NCI-H748 treated with DMSO at 0.1 percent for 48 hours (cell line): ENCODE data around the gene DIO2.

Experiments
- DNase-seq: peaks from one replicate; lab custom pipeline; 2025; lab: John Stamatoyannopoulos, UW

The DIO2 gene

DNA sequence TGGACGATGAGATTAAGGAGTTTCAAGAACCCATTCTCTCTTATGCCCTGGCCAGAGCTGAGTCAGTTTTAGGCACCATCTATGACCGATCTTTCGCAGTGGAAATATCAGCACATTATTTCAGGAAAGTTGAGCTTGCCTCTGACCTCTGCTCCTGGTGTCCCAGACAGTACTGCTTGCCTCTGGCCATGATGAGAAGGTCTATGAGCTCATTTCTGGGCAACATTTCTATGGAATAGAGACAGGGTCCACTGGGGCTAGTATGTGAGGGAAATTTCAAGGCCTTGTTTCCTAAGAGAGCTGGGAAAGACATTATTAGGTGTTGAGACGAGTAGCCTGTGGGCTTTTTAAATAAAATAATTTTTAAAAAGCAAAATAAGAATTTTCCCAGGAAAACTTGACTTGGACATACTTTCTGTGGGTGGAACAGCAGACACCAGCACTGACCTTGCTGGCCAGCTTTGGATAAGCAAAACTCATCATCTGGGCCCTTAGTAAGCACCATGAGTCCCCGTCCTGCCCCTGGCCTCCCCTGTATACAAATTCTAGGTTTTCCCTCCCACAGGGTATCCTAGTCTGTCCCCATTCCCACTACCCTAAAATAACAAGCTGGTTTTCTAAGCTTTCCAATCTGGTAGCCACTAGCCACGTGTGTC is 43.4 kb downstream of the DIO2 start:
- no peak for DNase-seq

DNA sequence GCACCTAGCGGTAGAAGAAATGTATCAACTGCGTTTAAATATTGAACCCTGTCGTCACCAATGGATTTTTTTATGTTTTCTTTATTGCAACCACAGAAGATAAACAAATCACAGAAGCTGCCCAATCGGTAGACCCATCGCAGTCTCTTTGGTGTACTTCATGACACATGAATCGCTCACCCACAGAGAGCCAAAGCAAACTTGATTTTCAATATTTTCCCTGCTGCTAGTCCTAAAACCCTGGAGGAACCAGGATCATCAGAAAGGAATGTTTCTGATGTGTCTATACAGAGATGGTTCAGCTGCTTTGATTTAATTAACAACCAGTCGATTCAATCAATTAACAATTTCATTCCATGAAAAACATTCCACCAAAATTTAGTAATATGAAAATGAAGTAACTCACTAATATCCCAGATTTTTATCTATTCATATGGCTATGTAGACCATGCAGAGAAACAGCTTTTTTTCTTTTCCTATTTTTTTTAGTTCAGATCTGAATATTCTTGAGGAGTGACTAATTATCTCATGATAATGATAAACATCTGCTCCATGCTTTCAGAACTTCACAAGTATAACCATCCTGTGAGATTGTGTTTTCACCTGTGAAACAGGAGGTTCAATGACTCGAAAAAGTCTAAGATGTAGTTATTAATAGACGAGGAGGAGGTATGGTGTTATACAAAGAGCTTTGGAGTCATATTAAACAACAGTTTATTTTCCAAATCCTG is 46.1 kb downstream of the DIO2 start:
- no peak for DNase-seq

DNA sequence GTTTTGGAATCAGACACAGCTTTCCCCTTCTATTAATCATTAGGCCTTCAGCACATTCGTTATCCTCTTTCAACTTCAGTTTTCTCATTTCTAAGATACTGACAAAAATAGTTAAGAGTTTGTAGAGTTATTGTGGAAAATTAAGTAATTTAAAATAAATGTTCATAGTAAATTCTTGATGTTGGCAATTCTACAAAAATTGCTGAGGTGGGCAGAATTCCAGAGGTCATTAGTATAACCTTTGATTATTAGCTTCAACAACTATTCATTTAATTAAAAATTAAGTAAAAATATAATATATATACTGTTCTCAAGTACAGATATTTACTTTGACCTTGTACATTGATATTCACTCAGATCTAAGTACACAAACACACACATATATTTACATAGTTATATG is 58.5 kb downstream of the DIO2 start:
- DNase-seq: no peak

DNA sequence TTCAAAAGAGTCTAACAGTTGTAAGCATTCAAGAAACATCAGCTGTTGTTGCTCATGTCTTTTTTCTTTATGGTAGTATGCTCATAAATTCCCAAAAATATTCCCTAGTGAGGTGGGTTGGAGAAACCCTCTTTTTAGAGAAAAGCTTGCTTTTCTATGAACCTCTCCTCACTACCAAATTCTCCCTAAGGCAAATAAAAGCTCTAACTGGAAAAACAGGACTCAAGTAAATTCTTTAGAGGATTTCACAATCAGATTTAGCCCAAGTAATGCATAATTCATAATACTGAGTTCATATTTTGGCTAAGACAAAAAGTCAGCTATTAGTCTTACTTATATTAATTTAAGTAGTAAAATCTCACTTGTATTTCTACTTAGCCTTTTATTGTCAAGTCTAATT is 59.1 kb downstream of the DIO2 start:
- no peak for DNase-seq

DNA sequence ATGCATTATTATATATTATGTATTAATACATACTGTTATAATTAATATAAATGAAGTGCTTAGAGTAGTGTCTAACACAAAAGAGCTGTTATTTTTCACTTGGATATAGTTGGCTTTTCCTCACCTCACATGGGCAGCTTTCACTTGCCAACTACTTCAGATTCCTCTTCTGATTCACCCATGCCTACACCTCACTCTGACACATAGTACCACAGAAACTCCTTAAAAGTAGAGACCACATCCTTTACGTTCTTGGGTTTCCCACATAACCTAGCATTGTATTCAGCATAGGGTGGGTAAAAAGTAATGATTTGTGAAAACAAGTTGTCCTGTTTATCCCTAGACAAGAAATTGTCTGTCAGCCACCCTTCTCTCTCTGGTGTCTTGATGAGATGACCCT is 61.0 kb downstream of the DIO2 start:
- DNase-seq: no peak
